ENCODE measurements around the gene WWC2. TPM values are rescaled to one million over a fixed set of nuclear protein-coding genes. Genes with fewer than 3 reads are reported as not detected.

WWC2 gene
- total RNA-seq, 2 donors from 2014 or later, result 4.3 to 6.8 TPM

- DNase-seq, result no peak
- TF ChIP-seq, protein P1, sequence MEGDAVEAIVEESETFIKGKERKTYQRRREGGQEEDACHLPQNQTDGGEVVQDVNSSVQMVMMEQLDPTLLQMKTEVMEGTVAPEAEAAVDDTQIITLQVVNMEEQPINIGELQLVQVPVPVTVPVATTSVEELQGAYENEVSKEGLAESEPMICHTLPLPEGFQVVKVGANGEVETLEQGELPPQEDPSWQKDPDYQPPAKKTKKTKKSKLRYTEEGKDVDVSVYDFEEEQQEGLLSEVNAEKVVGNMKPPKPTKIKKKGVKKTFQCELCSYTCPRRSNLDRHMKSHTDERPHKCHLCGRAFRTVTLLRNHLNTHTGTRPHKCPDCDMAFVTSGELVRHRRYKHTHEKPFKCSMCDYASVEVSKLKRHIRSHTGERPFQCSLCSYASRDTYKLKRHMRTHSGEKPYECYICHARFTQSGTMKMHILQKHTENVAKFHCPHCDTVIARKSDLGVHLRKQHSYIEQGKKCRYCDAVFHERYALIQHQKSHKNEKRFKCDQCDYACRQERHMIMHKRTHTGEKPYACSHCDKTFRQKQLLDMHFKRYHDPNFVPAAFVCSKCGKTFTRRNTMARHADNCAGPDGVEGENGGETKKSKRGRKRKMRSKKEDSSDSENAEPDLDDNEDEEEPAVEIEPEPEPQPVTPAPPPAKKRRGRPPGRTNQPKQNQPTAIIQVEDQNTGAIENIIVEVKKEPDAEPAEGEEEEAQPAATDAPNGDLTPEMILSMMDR (IDR thresholded peaks at IDR 0.05), result no peak
- intact Hi-C loops (cut with DNase I), result no loop called here
- no peaks in the 10 kb centered on the region for H3K36me3 ChIP-seq
- H3K9ac ChIP-seq (ENCODE audit: low read depth in 2 of 2, low read length in 2 of 2), result no peak overlapping the region
- H3K27me3 ChIP-seq, result no peaks in the 10 kb centered on the region
- H3K27ac ChIP-seq, result no peak overlapping the region
- no peaks in the 10 kb centered on the region for H3K9me3 ChIP-seq
- no peak overlapping the region for H3K4me3 ChIP-seq
- H3K4me1 ChIP-seq, result no peaks in the 10 kb centered on the region
These were observed 18.5 kb upstream of the WWC2 start for GRCh38 chr4:183080372-183081115.

DNA sequence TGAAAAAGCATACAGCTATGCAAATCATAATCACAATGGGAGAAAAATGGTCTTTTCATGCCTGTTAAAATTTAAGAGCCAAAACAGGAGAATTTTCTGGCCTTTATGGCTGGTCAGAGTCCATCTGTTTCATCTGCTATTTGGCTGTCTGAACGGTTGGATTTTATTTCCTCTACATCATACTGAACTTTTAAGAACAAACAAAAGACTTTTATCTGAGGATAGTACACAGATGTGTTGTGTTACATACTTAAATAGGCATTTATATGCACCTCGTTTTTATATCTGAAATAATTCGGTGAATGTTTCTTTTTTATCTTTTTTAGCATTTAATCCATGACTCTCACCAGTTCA, 18.0 kb upstream of the WWC2 start:
- Histone ChIP-seq H3K27ac (no peak overlapping the region), H3K4me3 (no peak overlapping the region), H3K36me3 (no peaks in the 10 kb centered on the region), H3K9me3 (no peaks in the 10 kb centered on the region), H3K9ac (ENCODE audit: low read depth in 2 of 2, low read length in 2 of 2) (no peak overlapping the region), H3K4me1 (no peaks in the 10 kb centered on the region), H3K27me3 (no peaks in the 10 kb centered on the region)
- intact Hi-C loops (cut with DNase I), result no loop called here
- TF ChIP-seq, protein P1 (IDR thresholded peaks at IDR 0.05), result no peak
- no peak for DNase-seq

DNA sequence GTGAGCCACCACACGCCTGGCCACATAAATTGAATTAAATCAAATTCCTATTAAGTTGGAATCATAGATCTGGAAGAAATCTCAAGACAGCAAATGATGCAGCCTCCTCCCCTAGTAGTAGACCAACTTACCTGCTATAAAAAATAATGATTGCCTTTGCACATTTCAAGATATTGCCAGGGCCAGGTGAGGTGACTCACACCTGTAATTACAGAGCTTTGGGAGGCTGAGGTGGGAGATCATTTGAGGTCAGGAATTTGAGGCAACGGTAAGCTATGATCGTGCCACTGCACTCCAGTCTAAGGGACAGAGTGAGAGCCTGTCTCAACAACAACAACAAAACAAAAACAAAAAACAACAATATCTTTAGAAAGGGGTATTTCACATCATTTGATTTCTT, 17.0 kb upstream of the WWC2 start:
- no peaks in the 10 kb centered on the region for H3K36me3 ChIP-seq
- no peak overlapping the region for H3K27ac ChIP-seq
- DNase-seq, result no peak
- H3K4me1 ChIP-seq, result no peaks in the 10 kb centered on the region
- no peak overlapping the region for H3K4me3 ChIP-seq
- H3K9me3 ChIP-seq, result no peaks in the 10 kb centered on the region
- intact Hi-C loops (cut with DNase I), result no loop called here
- no peak overlapping the region for H3K9ac ChIP-seq (ENCODE audit: low read depth in 2 of 2, low read length in 2 of 2)
- TF ChIP-seq, protein P1 (IDR thresholded peaks at IDR 0.05), result no peak
- H3K27me3 ChIP-seq, result no peaks in the 10 kb centered on the region

GRCh38 chr4:183094393-183095198, 4.5 kb upstream of the WWC2 start:
- no peak for DNase-seq
- intact Hi-C loops (cut with DNase I), result no loop called here
- H3K4me3 ChIP-seq, result no peak overlapping the region
- peaks cover 25% of the 10 kb centered on the region for H3K27me3 ChIP-seq
- H3K36me3 ChIP-seq, result no peaks in the 10 kb centered on the region
- TF ChIP-seq, protein P1 (IDR thresholded peaks at IDR 0.05), result no peak
- H3K9ac ChIP-seq (ENCODE audit: low read depth in 2 of 2, low read length in 2 of 2), result no peak overlapping the region
- H3K9me3 ChIP-seq, result no peaks in the 10 kb centered on the region
- H3K27ac ChIP-seq, result no peak overlapping the region
- H3K4me1 ChIP-seq, result no peaks in the 10 kb centered on the region

- H3K4me3 ChIP-seq, result no peak overlapping the region
- H3K9ac ChIP-seq (ENCODE audit: low read depth in 2 of 2, low read length in 2 of 2), result no peak overlapping the region
- intact Hi-C loops (cut with DNase I), result no loop called here
- H3K36me3 ChIP-seq, result no peaks in the 10 kb centered on the region
- DNase-seq, result no peak
- peaks cover 30% of the 10 kb centered on the region for H3K27me3 ChIP-seq
- no peaks in the 10 kb centered on the region for H3K9me3 ChIP-seq
- TF ChIP-seq, protein P1 (IDR thresholded peaks at IDR 0.05), result no peak
- no peaks in the 10 kb centered on the region for H3K4me1 ChIP-seq
- no peak overlapping the region for H3K27ac ChIP-seq
These were observed 3.9 kb upstream of the WWC2 start for GRCh38 chr4:183095199-183095512.

Data from colonic mucosa (tissue), 4 donors.